Measurements from ENCODE around the gene CD59. TPM values are rescaled to one million over a fixed set of nuclear protein-coding genes. Genes with fewer than 3 reads are reported as not detected.

The CD59 gene
- total RNA-seq, 1 donor from 2014 or later = 669 TPM

- no peak for DNase-seq (ENCODE audit: low read depth in 2 of 2)
Observed at GRCh38 chr11:33713856-33714398, 22.3 kb downstream of the CD59 start.

DNA sequence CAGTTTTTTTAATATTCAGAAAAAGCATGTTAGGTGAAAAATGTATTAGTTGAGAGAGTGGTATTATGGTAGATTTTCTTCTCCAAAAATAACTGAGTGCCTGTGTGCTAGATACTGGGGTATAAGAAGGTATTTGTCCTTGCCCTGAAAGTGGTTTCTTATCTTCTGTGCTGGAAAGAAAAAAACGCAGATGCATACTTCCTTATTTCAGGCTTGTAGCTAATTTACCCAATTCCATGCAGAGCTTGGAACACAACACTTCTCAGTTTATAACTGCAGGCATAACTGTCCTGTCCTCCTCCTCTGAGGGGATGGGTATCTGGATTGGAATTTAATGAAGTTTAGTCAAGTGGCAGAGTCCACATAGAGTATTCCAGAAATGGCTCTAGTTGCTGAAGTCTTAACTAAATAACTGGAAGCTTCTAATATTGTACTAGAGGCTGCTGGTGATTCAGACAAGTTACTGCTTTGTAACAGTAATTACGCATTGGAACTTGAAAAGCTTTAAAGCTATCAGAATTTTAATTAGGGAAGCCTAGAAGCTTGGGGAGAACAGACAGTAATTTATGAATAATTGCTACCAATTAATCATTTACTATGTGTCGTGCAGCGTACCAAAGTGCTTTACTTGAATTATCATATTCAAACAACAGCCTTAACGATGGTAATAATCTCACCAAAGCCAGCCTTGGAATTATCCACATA lies 22.9 kb downstream of the CD59 start:
- no peak for DNase-seq (ENCODE audit: low read depth in 2 of 2)

DNA sequence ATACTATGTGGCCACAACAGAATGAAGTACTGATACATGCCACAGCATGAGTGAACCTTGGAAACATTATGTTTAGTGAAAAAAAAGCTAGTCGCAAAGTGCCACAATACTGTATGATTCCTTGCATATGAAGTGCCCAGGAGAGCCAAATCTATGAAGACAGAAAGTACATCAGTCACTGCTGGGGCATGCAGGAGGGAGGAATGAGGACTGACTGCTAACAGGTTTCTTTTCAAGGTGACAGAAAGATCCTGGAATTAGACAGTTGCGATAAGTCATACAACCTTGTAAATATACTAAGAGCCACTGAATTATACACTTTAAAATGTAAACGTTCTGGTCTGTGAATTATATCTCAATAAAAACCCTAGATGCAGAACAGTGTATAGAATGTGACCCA lies 23.8 kb downstream of the CD59 start:
- DNase-seq (ENCODE audit: low read depth in 2 of 2) = no peak

GRCh38 chr11:33709466-33709865 lies 26.8 kb downstream of the CD59 start:
- no peak for DNase-seq (ENCODE audit: low read depth in 2 of 2)

DNA sequence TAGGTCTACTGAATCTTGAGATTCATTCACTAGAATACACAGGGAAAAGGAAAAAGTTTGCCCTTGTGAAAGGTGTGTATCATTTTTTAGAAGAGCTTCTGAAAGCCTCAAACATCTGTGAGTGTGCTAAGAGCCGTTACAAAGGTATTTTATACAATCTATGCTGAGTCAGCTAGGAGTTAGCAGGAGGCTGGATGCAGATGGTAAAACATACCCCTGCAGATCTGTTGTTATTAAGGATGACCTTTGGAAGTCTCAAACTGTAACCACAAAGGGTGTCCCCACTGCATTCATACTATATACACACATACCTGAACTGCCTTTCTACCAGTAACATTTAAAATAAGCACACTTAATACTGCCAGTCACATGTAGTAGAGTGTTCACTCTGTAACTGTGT lies 27.2 kb downstream of the CD59 start:
- DNase-seq (ENCODE audit: low read depth in 2 of 2) = no peak

DNA sequence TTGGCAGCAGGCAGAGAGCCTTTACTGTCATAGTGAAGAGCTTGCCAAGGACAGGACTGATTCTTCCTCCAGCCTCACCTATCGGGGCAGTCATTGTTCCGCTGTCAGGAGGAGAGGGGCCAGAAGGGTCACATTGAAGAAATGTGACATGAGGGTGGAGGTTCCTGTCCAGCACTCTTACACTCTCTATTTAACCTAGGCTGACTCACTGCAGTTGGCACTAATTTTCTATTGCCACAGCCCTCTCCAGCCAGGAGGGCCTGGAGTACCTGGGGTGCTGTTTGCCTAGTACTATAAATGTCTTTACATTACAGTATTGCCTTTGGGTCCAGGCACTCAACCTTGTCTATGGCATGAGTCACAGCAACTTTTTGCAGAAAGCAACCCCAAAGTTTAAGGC lies 28.4 kb downstream of the CD59 start:
- DNase-seq (ENCODE audit: low read depth in 2 of 2) = peak in 1 of 2 donors; percentile 50

GRCh38 chr11:33706966-33707365 lies 29.3 kb downstream of the CD59 start:
- DNase-seq (ENCODE audit: low read depth in 2 of 2) = no peak

- DNase-seq (ENCODE audit: low read depth in 2 of 2) = peak in 1 of 2 donors; percentile 59
Observed at GRCh38 chr11:33706546-33706945, 29.7 kb downstream of the CD59 start.

DNA sequence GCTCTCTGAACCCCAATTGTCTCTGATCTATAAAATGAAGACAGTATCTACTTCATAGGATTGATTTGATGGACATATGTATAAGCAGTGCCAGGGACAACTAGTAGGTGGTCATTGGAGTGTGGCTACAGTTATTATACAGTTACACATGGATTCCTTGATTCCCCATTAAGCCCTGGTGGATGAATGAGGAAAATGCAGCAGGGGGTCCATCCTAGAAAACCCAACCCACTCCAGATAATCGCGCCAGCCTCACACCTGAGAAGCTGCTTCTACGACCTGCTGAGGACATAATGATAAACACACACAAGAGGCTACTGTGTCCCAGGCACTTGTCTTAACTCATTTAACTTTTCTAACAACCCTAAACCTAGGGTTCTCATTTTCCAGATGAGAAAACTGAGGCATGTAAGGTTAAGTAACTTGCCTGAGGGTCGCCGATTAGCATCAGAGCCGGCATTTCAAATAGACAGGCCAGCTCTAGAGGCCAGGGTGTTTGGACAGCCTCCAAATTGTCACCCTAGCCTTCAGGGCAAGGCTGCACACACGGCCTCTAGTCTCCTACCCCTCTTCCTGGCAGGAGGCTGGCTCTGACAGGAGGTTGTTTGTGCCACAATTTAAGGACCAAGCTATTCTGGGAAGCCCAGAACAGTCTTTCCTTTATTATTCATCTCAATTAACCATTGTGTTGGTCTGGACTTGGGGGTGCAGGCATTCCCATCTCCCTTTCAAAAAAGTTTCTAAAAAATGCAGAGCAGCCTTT lies 31.8 kb downstream of the CD59 start:
- DNase-seq (ENCODE audit: low read depth in 2 of 2) = peak in 1 of 2 donors; percentile 45

DNA sequence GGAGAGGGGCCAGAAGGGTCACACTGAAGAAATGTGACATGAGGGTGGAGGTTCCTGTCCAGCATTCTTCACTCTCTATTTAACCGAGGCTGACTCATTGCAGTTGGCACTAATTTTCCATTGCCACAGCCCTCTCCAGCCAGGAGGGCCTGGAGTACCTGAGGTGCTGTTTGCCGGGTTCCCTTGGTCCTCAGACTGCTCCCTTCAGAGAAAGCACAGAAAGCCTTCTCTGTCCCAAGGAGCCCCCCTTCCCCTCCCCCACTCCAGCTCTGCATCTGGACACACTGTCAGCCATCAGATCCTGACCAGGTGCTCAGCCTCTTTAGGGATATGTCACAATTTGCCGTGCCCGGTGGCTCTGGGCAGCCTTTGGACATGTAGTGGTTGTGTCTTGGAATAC lies 32.4 kb downstream of the CD59 start:
- peak in 1 of 2 donors; percentile 80 for DNase-seq (ENCODE audit: low read depth in 2 of 2)

DNA sequence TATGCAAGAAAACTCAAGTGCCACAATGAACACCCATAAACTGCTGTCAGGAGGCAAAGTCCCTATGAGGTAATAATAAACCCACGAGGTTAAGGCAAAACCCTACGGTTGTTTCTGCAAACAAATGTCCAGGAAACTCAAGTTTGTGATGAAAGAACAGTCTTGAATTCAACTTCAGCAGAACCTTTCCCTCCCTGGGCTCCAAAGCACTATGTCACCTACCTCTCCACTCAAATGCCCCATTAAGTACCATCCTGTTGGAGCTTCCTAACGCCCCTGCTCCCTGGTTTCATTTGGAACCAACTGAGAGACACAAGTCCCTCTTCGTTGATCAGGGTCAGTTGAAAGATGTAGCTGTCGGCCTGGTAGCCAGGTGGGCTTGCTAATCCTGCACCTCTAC lies 33.0 kb downstream of the CD59 start:
- DNase-seq (ENCODE audit: low read depth in 2 of 2) = peak in 1 of 2 donors; percentile 35

- peak in 1 of 2 donors; percentile 96 for DNase-seq (ENCODE audit: low read depth in 2 of 2)
Observed at GRCh38 chr11:33701302-33702230, 34.7 kb downstream of the CD59 start.

DNA sequence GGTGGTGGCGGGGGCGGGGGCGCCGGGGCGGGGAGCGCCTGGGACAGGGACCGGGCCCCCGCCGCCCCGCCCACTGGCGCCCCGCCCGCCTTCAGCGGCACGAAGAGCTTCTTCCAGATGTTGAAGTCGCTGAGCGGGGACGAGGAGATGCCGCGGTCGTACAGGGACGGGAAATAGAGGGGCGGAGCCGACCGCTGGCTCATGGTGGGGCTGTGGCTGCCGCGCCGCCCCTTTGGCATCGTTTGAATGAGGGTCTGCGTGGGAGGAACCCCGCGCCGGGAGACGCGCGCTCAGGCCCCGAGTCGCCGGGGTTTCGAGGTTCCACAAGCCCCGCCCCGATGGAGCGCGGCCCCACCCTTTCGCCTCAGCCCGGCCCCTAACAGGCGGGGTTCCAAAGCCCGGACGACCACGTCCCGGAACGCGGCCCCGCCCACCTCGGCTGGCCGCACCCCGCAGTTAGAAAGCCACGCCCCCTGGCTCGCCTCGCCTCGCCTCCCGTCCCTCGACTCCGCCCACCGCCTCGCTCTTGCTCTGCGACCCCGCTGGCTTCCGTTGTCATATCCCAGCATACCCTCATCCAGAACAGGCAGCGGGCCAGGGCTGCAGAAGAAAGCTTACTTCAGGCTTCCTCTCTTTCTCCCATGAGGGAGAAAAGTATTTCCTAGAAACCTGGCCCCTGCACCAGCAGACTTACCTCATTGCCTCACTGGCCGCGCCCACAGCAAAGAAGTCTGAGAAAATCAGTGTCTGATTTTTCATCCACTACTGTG lies 35.5 kb downstream of the CD59 start, which contains the start of gene C11orf91:
TSS of gene C11orf91 (minus strand) at position 325 of the 770 bp plus-strand sequence. CDS start at position 239, 86 bp downstream.
- DNase-seq (ENCODE audit: low read depth in 2 of 2) = peak; percentile 69 to 97

GRCh38 chr11:33700063-33700501 lies 36.1 kb downstream of the CD59 start:
- DNase-seq (ENCODE audit: low read depth in 2 of 2) = no peak

DNA sequence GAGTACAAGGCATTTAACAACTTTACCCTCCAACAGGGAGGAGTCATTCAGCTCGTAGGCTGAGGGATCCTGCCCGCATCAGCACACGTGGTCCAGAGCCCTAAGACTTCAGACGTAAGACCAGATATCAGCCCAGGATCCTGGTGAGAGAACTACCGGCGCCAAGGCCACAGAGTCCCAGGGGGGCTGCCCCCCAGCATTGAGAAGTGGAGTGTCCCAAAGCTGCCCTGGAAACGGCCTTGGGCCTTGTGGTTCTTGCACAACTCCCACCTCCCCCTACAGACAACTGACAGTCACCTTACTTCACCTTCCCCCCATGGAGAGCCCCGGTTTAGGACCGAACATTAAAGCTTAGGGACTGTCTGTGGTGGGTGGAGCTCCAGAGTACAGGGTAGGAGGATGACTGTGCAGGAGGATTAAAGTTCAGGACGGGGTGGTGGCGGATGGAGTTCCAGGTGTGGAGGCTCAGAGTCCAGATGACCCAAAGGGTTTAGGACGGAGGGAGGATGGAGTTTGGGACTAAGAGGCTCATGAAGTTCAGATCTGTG lies 36.6 kb downstream of the CD59 start:
- no peak for DNase-seq (ENCODE audit: low read depth in 2 of 2)

- DNase-seq (ENCODE audit: low read depth in 2 of 2) = no peak
Observed at GRCh38 chr11:33698921-33699320, 37.3 kb downstream of the CD59 start.

GRCh38 chr11:33697997-33698396 lies 38.2 kb downstream of the CD59 start:
- no peak for DNase-seq (ENCODE audit: low read depth in 2 of 2)

DNA sequence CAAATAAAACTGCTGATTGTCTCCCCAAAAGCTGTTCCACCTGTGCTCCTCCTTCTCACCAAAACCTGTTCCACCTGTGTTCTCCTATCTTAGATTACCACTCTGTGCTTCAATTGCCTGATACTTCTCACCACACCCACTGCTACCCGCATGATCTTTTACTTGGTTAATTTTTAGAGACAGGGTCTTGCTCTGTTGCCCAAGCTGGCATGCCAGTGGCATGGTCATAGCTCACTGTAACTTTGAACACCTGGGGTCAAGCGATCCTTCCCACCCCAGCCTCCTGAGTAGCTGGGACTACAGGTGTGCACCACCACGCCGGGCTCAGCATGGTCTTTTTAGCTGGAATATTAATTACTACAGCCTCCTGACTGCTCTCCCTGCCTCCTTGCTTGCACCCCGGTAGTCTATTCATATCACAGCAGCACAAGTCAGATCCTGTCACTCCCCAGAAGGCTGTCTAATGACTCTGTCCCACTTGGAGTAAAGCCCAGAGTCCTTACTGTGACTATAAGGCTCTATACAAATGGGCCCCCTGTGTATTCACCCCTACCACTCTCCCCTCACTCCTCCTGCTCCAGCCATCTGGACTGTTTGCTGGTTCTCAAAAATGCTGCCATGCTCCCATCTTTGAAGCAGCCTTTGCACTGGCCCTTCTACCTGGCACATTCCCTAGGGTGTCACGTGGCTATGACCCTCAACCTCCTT lies 39.1 kb downstream of the CD59 start:
- no peak for DNase-seq (ENCODE audit: low read depth in 2 of 2)

- DNase-seq (ENCODE audit: low read depth in 2 of 2) = no peak
Observed at GRCh38 chr11:33696411-33696810, 39.8 kb downstream of the CD59 start.
